BJ (cell line): Measurements from ENCODE around the gene TMEM169. TPM values are rescaled to one million over a fixed set of nuclear protein-coding genes. Genes with fewer than 3 reads are reported as not detected.

Experiments
- CTCF ChIA-PET: fragments of 350-600 bp; formaldehyde crosslinking; extraction: SDS; loops from one replicate; lab custom pipeline; 2021; ENCODE audit warnings: antibody characterized with exemption, inconsistent platforms; lab: Yijun Ruan, JAX
- POLR2A ChIA-PET: fragments of 300-600 bp; sonication (Branson Sonifier 250); formaldehyde crosslinking; extraction: SDS; loops from one replicate; lab custom pipeline; 2021; ENCODE audit warnings: antibody characterized with exemption; lab: Charles Lee
- DNase-seq: peaks from one replicate; pipeline ENCODE4 v3.0.0-alpha.2; 2011; ENCODE audit warnings: low read depth
- H3K27me3 ChIP-seq: 2 replicates; pipeline ENCODE4 v1.6.0; 2011; ENCODE audit warnings: low read length; ENCODE audit not compliant: control insufficient read depth, insufficient read depth
- H3K36me3 ChIP-seq: 2 replicates; pipeline ENCODE4 v1.5.1; 2011; ENCODE audit warnings: low read length; ENCODE audit not compliant: control insufficient read depth, insufficient read depth
- H3K4me3 ChIP-seq: 2 replicates; pipeline ENCODE4 v1.5.1; 2011; ENCODE audit warnings: low read depth, mild to moderate bottlenecking, control low read depth, low read length
- polyA plus RNA-seq: library from polyadenylated mRNA; depleted of rRNA; stranded (reverse); fragments of >200 nt; gene quantifications from 2 replicates; pipeline ENCODE4 v1.2.3, GENCODE V29; 2011
- TF ChIP-seq, protein P1 (sequence below): IDR thresholded peaks from 2 replicates; pipeline ENCODE4 v1.5.1; 2011; ENCODE audit warnings: low read depth, mild to moderate bottlenecking, control low read depth, inconsistent platforms, low read length, moderate library complexity; ENCODE audit not compliant: insufficient read depth

TMEM169 gene
- polyA plus RNA-seq, 1 experiment: 0.10 TPM

GRCh38 chr2:216066230-216066629 is 15.5 kb upstream of the TMEM169 start:
- POLR2A ChIA-PET: no interaction called here
- CTCF ChIA-PET: interaction anchor here (1.2 kb wide), 1 partner anchor 32 kb away, joined by 5 read pairs; no protein-coding TSS in a partner anchor
- no peak for DNase-seq
- no peak overlapping the region for H3K4me3 ChIP-seq
- no peaks in the 10 kb centered on the region for H3K27me3 ChIP-seq
- H3K36me3 ChIP-seq: no peaks in the 10 kb centered on the region
- TF ChIP-seq, protein P1, sequence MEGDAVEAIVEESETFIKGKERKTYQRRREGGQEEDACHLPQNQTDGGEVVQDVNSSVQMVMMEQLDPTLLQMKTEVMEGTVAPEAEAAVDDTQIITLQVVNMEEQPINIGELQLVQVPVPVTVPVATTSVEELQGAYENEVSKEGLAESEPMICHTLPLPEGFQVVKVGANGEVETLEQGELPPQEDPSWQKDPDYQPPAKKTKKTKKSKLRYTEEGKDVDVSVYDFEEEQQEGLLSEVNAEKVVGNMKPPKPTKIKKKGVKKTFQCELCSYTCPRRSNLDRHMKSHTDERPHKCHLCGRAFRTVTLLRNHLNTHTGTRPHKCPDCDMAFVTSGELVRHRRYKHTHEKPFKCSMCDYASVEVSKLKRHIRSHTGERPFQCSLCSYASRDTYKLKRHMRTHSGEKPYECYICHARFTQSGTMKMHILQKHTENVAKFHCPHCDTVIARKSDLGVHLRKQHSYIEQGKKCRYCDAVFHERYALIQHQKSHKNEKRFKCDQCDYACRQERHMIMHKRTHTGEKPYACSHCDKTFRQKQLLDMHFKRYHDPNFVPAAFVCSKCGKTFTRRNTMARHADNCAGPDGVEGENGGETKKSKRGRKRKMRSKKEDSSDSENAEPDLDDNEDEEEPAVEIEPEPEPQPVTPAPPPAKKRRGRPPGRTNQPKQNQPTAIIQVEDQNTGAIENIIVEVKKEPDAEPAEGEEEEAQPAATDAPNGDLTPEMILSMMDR: no peak

DNA sequence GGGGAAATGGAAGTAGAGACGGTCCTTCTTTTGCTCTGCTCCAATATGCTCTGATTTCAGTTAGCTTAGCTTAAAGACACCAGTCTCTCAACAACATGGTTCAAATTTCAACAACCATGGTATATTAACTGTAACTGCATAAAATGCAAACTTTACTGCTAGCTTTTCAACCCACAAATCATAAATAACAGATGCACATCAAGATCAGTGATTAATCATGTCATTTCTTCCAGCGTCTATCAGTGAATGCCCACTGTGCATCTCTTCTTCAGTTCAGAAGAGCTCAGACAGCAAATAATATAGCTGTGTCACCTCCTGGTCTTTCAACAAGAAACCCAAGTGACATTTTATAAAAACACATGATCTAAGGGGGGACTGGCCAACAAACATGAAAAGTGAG is 12.7 kb upstream of the TMEM169 start:
- no peak for DNase-seq
- Histone ChIP-seq H3K27me3 (no peaks in the 10 kb centered on the region), H3K4me3 (no peak overlapping the region), H3K36me3 (no peaks in the 10 kb centered on the region)
- TF ChIP-seq, protein P1: no peak
- ChIA-PET POLR2A (no interaction called here), CTCF (no interaction called here)

GRCh38 chr2:216070195-216070594 is 11.5 kb upstream of the TMEM169 start:
- Histone ChIP-seq H3K27me3 (no peaks in the 10 kb centered on the region), H3K36me3 (no peaks in the 10 kb centered on the region), H3K4me3 (no peak overlapping the region)
- TF ChIP-seq, protein P1: no peak
- ChIA-PET POLR2A (no interaction called here), CTCF (no interaction called here)
- no peak for DNase-seq

GRCh38 chr2:216071111-216071851 is 10.4 kb upstream of the TMEM169 start:
- ChIA-PET POLR2A (no interaction called here), CTCF (interaction anchor here (0.5 kb wide), 1 partner anchor 781 kb away, joined by 3 read pairs; no protein-coding TSS in a partner anchor)
- H3K27me3 ChIP-seq: no peaks in the 10 kb centered on the region
- H3K36me3 ChIP-seq: no peaks in the 10 kb centered on the region
- DNase-seq: no peak
- TF ChIP-seq, protein P1: no peak
- H3K4me3 ChIP-seq: no peak overlapping the region

DNA sequence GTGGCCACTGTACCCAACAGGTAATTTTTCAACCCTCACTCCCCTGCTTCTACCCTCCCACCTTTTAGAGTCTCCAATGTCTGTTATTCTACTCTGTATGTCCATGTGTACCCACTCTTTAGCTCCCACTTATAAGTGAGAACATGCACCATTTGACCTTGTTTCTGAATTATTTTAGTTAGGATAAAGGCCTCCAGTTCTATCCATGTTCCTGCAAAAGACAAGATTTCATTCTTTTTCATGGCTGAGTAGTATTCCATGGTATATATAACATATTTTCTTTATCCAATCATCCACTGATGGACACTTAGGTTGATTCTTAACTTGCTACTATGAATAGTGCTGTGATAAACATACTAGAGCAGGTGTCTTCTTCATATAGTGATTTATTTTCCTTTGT is 9.2 kb upstream of the TMEM169 start:
- TF ChIP-seq, protein P1: no peak
- ChIA-PET POLR2A (no interaction called here), CTCF (no interaction called here)
- Histone ChIP-seq H3K36me3 (no peaks in the 10 kb centered on the region), H3K27me3 (no peaks in the 10 kb centered on the region), H3K4me3 (no peak overlapping the region)
- no peak for DNase-seq
